HEK293 (cell line): Measurements from ENCODE around the gene ZNF154.

ENCODE experiments used
- CTCF ChIA-PET: fragments of 350-600 bp; formaldehyde crosslinking; extraction: SDS; loops from one replicate; lab custom pipeline; 2021; ENCODE audit warnings: antibody characterized with exemption; lab: Yijun Ruan, JAX
- POLR2A ChIA-PET: fragments of 300-600 bp; formaldehyde crosslinking; extraction: SDS; loops from one replicate; lab custom pipeline; 2020; ENCODE audit warnings: antibody characterized with exemption, inconsistent platforms; lab: Yijun Ruan, JAX
- H3K27ac ChIP-seq: fragments of 200-500 bp; sonication (Bioruptor generic); 2 replicates; pipeline ENCODE4 v1.5.1; 2014; ENCODE audit warnings: low read depth, low read length, control low read depth, inconsistent platforms; ENCODE audit errors: extremely low read depth
- H3K36me3 ChIP-seq, 2 experiments: fragments of 200-500 bp in 1 of 2; sonication (Bioruptor generic) in 1 of 2; 1 replicate in 1 of 2; 2 replicates in 1 of 2; pipeline ENCODE4 v1.5.1; 2014 to 2017; ENCODE audit warnings: inconsistent platforms in 2 of 2, low read length in 2 of 2; ENCODE audit not compliant: control insufficient read depth in 2 of 2, insufficient read depth in 1 of 2
- H3K4me1 ChIP-seq: fragments of 200-500 bp; sonication (Bioruptor generic); 2 replicates; pipeline ENCODE4 v1.5.1; 2014; ENCODE audit warnings: mild to moderate bottlenecking, low read length, inconsistent platforms; ENCODE audit not compliant: control insufficient read depth, insufficient read depth
- H3K4me3 ChIP-seq: 2 replicates; pipeline ENCODE4 v1.5.1; 2011; ENCODE audit warnings: low read depth, mild to moderate bottlenecking, control low read depth, low read length, moderate library complexity
- H3K9me3 ChIP-seq: fragments of 200-500 bp; sonication (Bioruptor generic); 2 replicates; pipeline ENCODE4 v1.5.1; 2014; ENCODE audit warnings: low read depth, low read length, inconsistent platforms; ENCODE audit not compliant: control insufficient read depth, insufficient read depth
- AEBP2 ChIP-seq: fragments of 450-650 bp; formaldehyde crosslinking; IDR thresholded peaks from 2 replicates; pipeline ENCODE4 v1.5.1; 2016; ENCODE audit warnings: missing biosample characterization, missing genetic modification characterization, borderline replicate concordance
- BCL11B ChIP-seq: fragments of 450-650 bp; formaldehyde crosslinking; IDR thresholded peaks from 2 replicates; pipeline ENCODE4 v1.5.1; 2016; ENCODE audit warnings: low read depth, missing biosample characterization, missing genetic modification characterization
- IKZF3 ChIP-seq: fragments of 450-650 bp; IDR thresholded peaks from 2 replicates; pipeline ENCODE4 v1.5.0; 2018; ENCODE audit warnings: missing biosample characterization, mild to moderate bottlenecking, missing genetic modification characterization, moderate library complexity
- INSM2 ChIP-seq: fragments of 450-650 bp; formaldehyde crosslinking; IDR thresholded peaks from 2 replicates; pipeline ENCODE4 v1.5.1; 2016; ENCODE audit warnings: missing biosample characterization, missing genetic modification characterization
- PBX3 ChIP-seq: sonication (generic); formaldehyde crosslinking; IDR thresholded peaks from 2 replicates; pipeline ENCODE4 v1.8.1; 2022; ENCODE audit warnings: mild to moderate bottlenecking, moderate library complexity, missing genetic modification reagents
- ZBTB44 ChIP-seq: fragments of 450-650 bp; IDR thresholded peaks from 2 replicates; pipeline ENCODE4 v1.5.1; 2018; ENCODE audit warnings: missing biosample characterization, mild to moderate bottlenecking, missing genetic modification characterization
- ZNF140 ChIP-seq: fragments of 450-650 bp; formaldehyde crosslinking; IDR thresholded peaks from 2 replicates; pipeline ENCODE4 v1.5.1; 2016; ENCODE audit warnings: missing biosample characterization, missing genetic modification characterization
- ZNF18 ChIP-seq: fragments of 450-650 bp; formaldehyde crosslinking; IDR thresholded peaks from 2 replicates; pipeline ENCODE4 v1.5.1; 2016; ENCODE audit warnings: missing biosample characterization, missing genetic modification characterization
- ZNF211 ChIP-seq: fragments of 450-650 bp; formaldehyde crosslinking; IDR thresholded peaks from 2 replicates; pipeline ENCODE4 v1.5.1; 2016; ENCODE audit warnings: low read depth, missing biosample characterization, missing genetic modification characterization
- ZNF239 ChIP-seq: fragments of 450-650 bp; formaldehyde crosslinking; IDR thresholded peaks from 2 replicates; pipeline ENCODE4 v1.5.1; 2016; ENCODE audit warnings: missing biosample characterization, missing genetic modification characterization
- ZNF311 ChIP-seq: fragments of 450-650 bp; formaldehyde crosslinking; IDR thresholded peaks from 2 replicates; pipeline ENCODE4 v1.5.1; 2017; ENCODE audit warnings: missing biosample characterization, missing genetic modification characterization, borderline replicate concordance
- ZNF354C ChIP-seq: fragments of 450-650 bp; formaldehyde crosslinking; IDR thresholded peaks from 2 replicates; pipeline ENCODE4 v1.5.1; 2016; ENCODE audit warnings: missing biosample characterization, missing genetic modification characterization, low read depth, borderline replicate concordance
- ZNF362 ChIP-seq: fragments of 450-650 bp; formaldehyde crosslinking; IDR thresholded peaks from 2 replicates; pipeline ENCODE4 v1.5.1; 2016; ENCODE audit warnings: missing biosample characterization, missing genetic modification characterization
- ZNF37A ChIP-seq: fragments of 450-650 bp; IDR thresholded peaks from 2 replicates; pipeline ENCODE4 v1.5.1; 2018; ENCODE audit warnings: missing biosample characterization, missing genetic modification characterization
- ZNF501 ChIP-seq: fragments of 450-650 bp; formaldehyde crosslinking; IDR thresholded peaks from 2 replicates; pipeline ENCODE4 v1.5.1; 2016; ENCODE audit warnings: missing biosample characterization, missing genetic modification characterization
- ZNF521 ChIP-seq: fragments of 450-650 bp; formaldehyde crosslinking; IDR thresholded peaks from 2 replicates; pipeline ENCODE4 v1.5.1; 2017; ENCODE audit warnings: missing biosample characterization, mild to moderate bottlenecking, missing genetic modification characterization
- ZNF529 ChIP-seq: fragments of 450-650 bp; formaldehyde crosslinking; IDR thresholded peaks from 2 replicates; pipeline ENCODE4 v1.5.1; 2017; ENCODE audit warnings: missing genetic modification characterization, missing biosample characterization; ENCODE audit not compliant: insufficient replicate concordance
- ZNF549 ChIP-seq: fragments of 450-650 bp; IDR thresholded peaks from 2 replicates; pipeline ENCODE4 v1.5.1; 2018; ENCODE audit warnings: missing biosample characterization, missing genetic modification characterization, mild to moderate bottlenecking, inconsistent platforms, moderate library complexity
- ZNF561 ChIP-seq: fragments of 450-650 bp; IDR thresholded peaks from 2 replicates; pipeline ENCODE4 v1.5.1; 2018; ENCODE audit warnings: missing biosample characterization, missing genetic modification characterization, borderline replicate concordance
- ZNF645 ChIP-seq: fragments of 450-650 bp; formaldehyde crosslinking; IDR thresholded peaks from 2 replicates; pipeline ENCODE4; 2016; ENCODE audit warnings: missing biosample characterization, missing genetic modification characterization
- ZNF658 ChIP-seq: fragments of 450-650 bp; formaldehyde crosslinking; IDR thresholded peaks from 2 replicates; pipeline ENCODE4; 2016; ENCODE audit warnings: missing biosample characterization, missing genetic modification characterization
- ZNF777 ChIP-seq: fragments of 450-650 bp; formaldehyde crosslinking; IDR thresholded peaks from 2 replicates; pipeline ENCODE4 v1.5.1; 2017; ENCODE audit warnings: missing biosample characterization, missing genetic modification characterization, borderline replicate concordance
- ZSCAN23 ChIP-seq: fragments of 450-650 bp; formaldehyde crosslinking; IDR thresholded peaks from 2 replicates; pipeline ENCODE4 v1.5.1; 2016; ENCODE audit warnings: missing biosample characterization, missing genetic modification characterization
- ZSCAN5A ChIP-seq: fragments of 450-650 bp; formaldehyde crosslinking; IDR thresholded peaks from 2 replicates; pipeline ENCODE4 v1.5.1; 2016; ENCODE audit warnings: missing biosample characterization, missing genetic modification characterization

ZNF154 gene

GRCh38 chr19:57675881-57676280 lies 33.1 kb downstream of the ZNF154 start:
- TF ChIP-seq ZNF18 (tag by site-specific recombination) (no peak), ZNF140 (tag by site-specific recombination) (no peak), INSM2 (tag by site-specific recombination) (no peak), ZSCAN23 (tag by site-specific recombination) (no peak), AEBP2 (tag by site-specific recombination) (no peak), ZNF354C (tag by site-specific recombination) (no peak), ZNF777 (tag by site-specific recombination) (no peak), ZNF549 (no peak), ZNF645 (tag by site-specific recombination) (no peak), ZNF658 (no peak), ZNF561 (tag by site-specific recombination) (no peak), BCL11B (tag by site-specific recombination) (no peak), ZNF239 (tag by site-specific recombination) (no peak)
- ChIA-PET CTCF (no interaction called here), POLR2A (no interaction called here)
- Histone ChIP-seq H3K9me3 (no peaks in the 10 kb centered on the region), H3K4me1 (no peaks in the 10 kb centered on the region), H3K36me3 (no peaks in the 10 kb centered on the region), H3K4me3 (no peak overlapping the region), H3K27ac (no peak overlapping the region)

GRCh38 chr19:57672466-57672865 lies 36.5 kb downstream of the ZNF154 start:
- ChIA-PET POLR2A (interaction anchor here (1.0 kb wide), 1 partner anchor 9 kb away, joined by 3 read pairs; the partner anchor contains the start of gene ZNF551), CTCF (interaction anchor here (1.0 to 1.1 kb wide), 2 partner anchors 9 to 40 kb away, joined by 4 to 6 read pairs; partner anchors contain the start of gene ZNF551)
- Histone ChIP-seq H3K4me3 (no peak overlapping the region), H3K36me3 (no peaks in the 10 kb centered on the region), H3K9me3 (no peaks in the 10 kb centered on the region), H3K27ac (no peak overlapping the region), H3K4me1 (no peaks in the 10 kb centered on the region)
- TF ChIP-seq PBX3 = no peak
- no peak for TF ChIP-seq ZNF521
- TF ChIP-seq ZNF37A = no peak
- TF ChIP-seq ZNF362 (tag by site-specific recombination) = no peak
- no peak for TF ChIP-seq ZNF529 (tag by site-specific recombination)
- no peak for TF ChIP-seq ZSCAN5A (tag by site-specific recombination)
- no peak for TF ChIP-seq ZNF211 (tag by site-specific recombination)
- no peak for TF ChIP-seq ZBTB44 (tag by site-specific recombination)
- TF ChIP-seq ZNF501 (tag by site-specific recombination) = no peak
- TF ChIP-seq ZNF311 = no peak
- TF ChIP-seq IKZF3 (tag by site-specific recombination) = no peak
